HepG2 (cell line): ENCODE results near the gene ZDHHC7. TPM values are rescaled to one million over a fixed set of nuclear protein-coding genes. Genes with fewer than 3 reads are reported as not detected.

Experiments used
- ATAC-seq: fragments of 200-7000 bp; cut with Tn5 transposase; 3 replicates; pipeline ENCODE4 v1.9.1; 2020; ENCODE audit warnings: mild to moderate bottlenecking, moderate library complexity
- BruUV-seq: library from RNA; stranded (reverse); fragments of 400-500 nt; replicated peaks from 2 replicates; lab custom pipeline; 2021; lab: Mats Ljungman, UMichigan
- CTCF ChIA-PET: fragments of 300-600 bp; formaldehyde crosslinking; extraction: SDS; loops from one replicate; lab custom pipeline; 2021; ENCODE audit warnings: low total read pairs, inconsistent platforms, low intra/inter-chr PET ratio; lab: Yijun Ruan, JAX
- POLR2A ChIA-PET: fragments of 350-600 bp; sonication (Branson Sonifier 250); formaldehyde crosslinking; loops from one replicate; lab custom pipeline; 2020; ENCODE audit warnings: antibody characterized with exemption, inconsistent platforms; lab: Yijun Ruan, JAX
- DNase-seq: peaks from one replicate; pipeline ENCODE4 v3.0.0-alpha.2; 2015; ENCODE audit warnings: low spot score
- FAIRE-seq: peaks from 3 replicates; lab custom pipeline; 2011; peaks lifted over from hg19 to GRCh38; lab: Jason Lieb, UNC
- H2AFZ ChIP-seq: one replicate; pipeline ENCODE4 v1.6.1; 2011; ENCODE audit warnings: low read length, inconsistent platforms
- H3K27ac ChIP-seq: fragments of 300-600 bp; 3 replicates; pipeline ENCODE4 v1.8.0; 2011; ENCODE audit warnings: mixed run types, mild to moderate bottlenecking, mixed read lengths, low read length, inconsistent platforms; ENCODE audit not compliant: insufficient read depth; ENCODE audit errors: extremely low read length
- H3K27me3 ChIP-seq, 2 experiments: fragments of 200-600 bp in 1 of 2; 2 replicates in 1 of 2; 3 replicates in 1 of 2; pipeline versions ENCODE4 v1.6.0 to v1.8.0; 2011; ENCODE audit warnings: low read length in 2 of 2, mild to moderate bottlenecking in 2 of 2, moderate library complexity in 2 of 2, inconsistent platforms in 1 of 2; ENCODE audit not compliant: insufficient read depth in 2 of 2, control insufficient read depth in 1 of 2
- H3K36me3 ChIP-seq, 2 experiments: fragments of 200-600 bp in 1 of 2; replicated peaks in 1 of 2; 2 replicates in 1 of 2; 3 replicates in 1 of 2; pipeline versions ENCODE4 v1.5.1 to v1.8.0; 2011; ENCODE audit warnings: low read length in 2 of 2, inconsistent platforms in 1 of 2; ENCODE audit not compliant: insufficient read depth in 2 of 2, control insufficient read depth in 1 of 2
- H3K4me1 ChIP-seq: 2 replicates; pipeline ENCODE4 v1.5.1; 2012; ENCODE audit warnings: low read length, inconsistent platforms; ENCODE audit not compliant: insufficient read depth
- H3K4me2 ChIP-seq: 2 replicates; pipeline ENCODE4 v1.6.0; 2011; ENCODE audit warnings: low read depth, low read length, inconsistent platforms
- H3K4me3 ChIP-seq, 3 experiments: fragments of 200-600 bp in 1 of 3; sonication (generic), shearing (Covaris generic) in 1 of 3; replicated peaks in 1 of 3; 2 replicates each; pipeline ENCODE4 v1.5.1; 2011 to 2016; ENCODE audit warnings: low read length in 3 of 3, inconsistent platforms in 2 of 3, low read depth in 2 of 3, mild to moderate bottlenecking in 2 of 3, control low read depth in 1 of 3, mixed read lengths in 1 of 3; ENCODE audit not compliant: insufficient read depth in 1 of 3
- H3K79me2 ChIP-seq: one replicate; pipeline ENCODE4 v1.6.1; 2011; ENCODE audit warnings: low read length, inconsistent platforms; ENCODE audit not compliant: insufficient read depth
- H3K9ac ChIP-seq: 2 replicates; pipeline ENCODE4 v1.6.0; 2011; ENCODE audit warnings: mild to moderate bottlenecking, low read depth, low read length, inconsistent platforms; ENCODE audit not compliant: insufficient read depth
- H3K9me3 ChIP-seq: 2 replicates; pipeline ENCODE4 v1.5.1; 2012; ENCODE audit warnings: mild to moderate bottlenecking, low read length
- H4K20me1 ChIP-seq: 2 replicates; pipeline ENCODE4 v1.6.0; 2011; ENCODE audit warnings: inconsistent platforms, mild to moderate bottlenecking, low read length, moderate library complexity; ENCODE audit not compliant: insufficient read depth
- FIP1L1 ChIP-seq: fragments of 200-400 bp; formaldehyde crosslinking; IDR thresholded peaks from 2 replicates; pipeline ENCODE4 v1.6.1; 2018; ENCODE audit warnings: low read depth, mild to moderate bottlenecking, low read length, moderate library complexity, borderline replicate concordance; ENCODE audit not compliant: insufficient read depth
- GATAD2A ChIP-seq: IDR thresholded peaks from 2 replicates; pipeline ENCODE4 v1.6.1; 2016
- MIER2 ChIP-seq: IDR thresholded peaks from 2 replicates; pipeline ENCODE4 v1.6.1; 2016; ENCODE audit warnings: missing biosample characterization, missing genetic modification reagents
- POGK ChIP-seq: sonication (generic); formaldehyde crosslinking; conservative IDR thresholded peaks from 2 replicates; pipeline ENCODE4 v1.8.0; 2022; ENCODE audit warnings: mild to moderate bottlenecking, moderate library complexity, missing genetic modification reagents
- SMARCE1 ChIP-seq: fragments of 450-650 bp; IDR thresholded peaks from 2 replicates; pipeline ENCODE4 v1.6.1; 2017; ENCODE audit warnings: borderline replicate concordance
- SRY ChIP-seq: sonication (generic); formaldehyde crosslinking; IDR thresholded peaks from 2 replicates; pipeline ENCODE4 v1.8.0; 2022; ENCODE audit warnings: mild to moderate bottlenecking, missing genetic modification reagents
- TP53 ChIP-seq: sonication (generic); formaldehyde crosslinking; conservative IDR thresholded peaks from 2 replicates; pipeline ENCODE4 v1.4.0; 2020; ENCODE audit warnings: missing genetic modification reagents
- ZBTB40 ChIP-seq, 2 experiments: fragments of 450-650 bp in 1 of 2; sonication (generic) in 1 of 2; formaldehyde crosslinking in 1 of 2; IDR thresholded peaks; 2 replicates each; pipeline versions ENCODE4 v1.6.1 to v1.8.0; 2016 to 2022; ENCODE audit warnings: antibody characterized with exemption in 1 of 2, mild to moderate bottlenecking in 1 of 2, missing genetic modification reagents in 1 of 2
- ZFP36 ChIP-seq: fragments of 150-350 bp; IDR thresholded peaks from 2 replicates; pipeline ENCODE4 v1.6.1; 2018; ENCODE audit warnings: borderline replicate concordance, low read length, low read depth; ENCODE audit not compliant: partially characterized antibody
- ZNF253 ChIP-seq: sonication (generic); formaldehyde crosslinking; IDR thresholded peaks from 2 replicates; pipeline ENCODE4 v1.8.0; 2022; ENCODE audit warnings: mild to moderate bottlenecking, missing genetic modification reagents, borderline replicate concordance
- WGBS: methylation state at CpG from one replicate; pipeline ENCODE4 v1.1.6; 2017; ENCODE audit warnings: low lambda C conversion rate; 5-methylcytosine and 5-hydroxymethylcytosine counted together
- in situ Hi-C: cut with HindIII; loops from 2 replicates; pipeline ENCODE4 v1.10.0; 2017; ENCODE audit warnings: low pct_unique_long_range_greater_than_20kb; ENCODE audit not compliant: extremely low pct_ligation_motif_present
- intact Hi-C: fragments of 100-400 bp; cut with micrococcal nuclease; formaldehyde crosslinking; loops from one replicate; pipeline ENCODE4 v1.10.0; 2022; ENCODE audit not compliant: unreplicated experiment
- polyA plus RNA-seq, 8 experiments: library from polyadenylated mRNA; depleted of rRNA in 3 of 8; stranded (reverse) in 7 of 8; unstranded in 1 of 8; fragments of >200 nt; fragmentation: Illumina TruSeq in 4 of 8; extraction: Trizol in 4 of 8; gene quantifications; 2 replicates each; pipeline versions ENCODE4 v1.2.1 to v1.2.3, GENCODE V29; 2011 to 2016; ENCODE audit warnings: low read depth in 4 of 8, missing spikeins in 1 of 8, mixed read lengths in 1 of 8; ENCODE audit not compliant: insufficient read depth in 1 of 8
- total RNA-seq, 5 experiments: library from RNA; depleted of rRNA; stranded (reverse); fragments of >200 nt; fragmentation: Illumina TruSeq; extraction: Trizol; gene quantifications; 2 replicates each; pipeline ENCODE4 v1.2.3, GENCODE V29; 2016; ENCODE audit warnings: low read depth in 1 of 5

The ZDHHC7 gene
- total and polyA plus RNA-seq, 2 of the 13 experiments (the other 11 are each of a cell fraction or from before 2014, with no cell fraction given): 46.8 to 67.6 TPM

- FAIRE-seq (peak; percentile 80), DNase-seq (no peak), ATAC-seq (no peak)
- intact Hi-C loops: no loop called here
- peak overlapping the region; percentile 27; the same call in 1 of the 2 replicates for H3K9ac ChIP-seq
- H3K27ac ChIP-seq: no peak overlapping the region
- no TSS peak for BruUV-seq
- ChIA-PET POLR2A (no interaction called here), CTCF (interaction anchor here (4.5 kb wide), 1 partner anchor 25 kb away, joined by 57 read pairs; no protein-coding TSS in a partner anchor)
- no peak overlapping the region for H2AFZ ChIP-seq
- H3K4me2 ChIP-seq: peak overlapping the region; percentile 74
- no peaks in the 10 kb centered on the region for H4K20me1 ChIP-seq
- no peaks in the 10 kb centered on the region for H3K9me3 ChIP-seq
- WGBS: 40% methylated on average over 10 of the region's 10 CpGs
- peaks cover 59% of the 10 kb centered on the region for H3K4me1 ChIP-seq
- H3K4me3 ChIP-seq: 0 out of 6 replicates have a peak overlapping the region, but pooled peaks of 1 of the 3 experiments have one; percentile 65
- H3K36me3 ChIP-seq: no peaks in the 10 kb centered on the region
- no peaks in the 10 kb centered on the region for H3K79me2 ChIP-seq
- in situ Hi-C loops: no loop called here
- H3K27me3 ChIP-seq: no peaks in the 10 kb centered on the region; a peak in 1 of 5 replicates
- TF ChIP-seq TP53 (CRISPR knock-in tag): no peak
- peak; percentile 50; the same call in 1 of the 2 replicates for TF ChIP-seq POGK
- TF ChIP-seq SRY: no peak
- TF ChIP-seq ZBTB40 (IDR thresholded peaks at IDR 0.05): no peak
- TF ChIP-seq ZBTB40 (CRISPR knock-in tag; IDR thresholded peaks at IDR 0.05): no peak
- no peak for TF ChIP-seq FIP1L1
- no peak for TF ChIP-seq MIER2 (CRISPR knock-in tag)
- no peak for TF ChIP-seq SMARCE1
- TF ChIP-seq GATAD2A (CRISPR knock-in tag): 0 out of 2 replicates have a peak, but pooled peaks have one; percentile 19
- TF ChIP-seq ZNF253 (CRISPR knock-in tag): no peak
- no peak for TF ChIP-seq ZFP36
Measured at GRCh38 chr16:84949772-84950436, 61.4 kb downstream of the ZDHHC7 start.
